Stimulated activated CD4-positive, alpha-beta T cell treated with anti-CD3 and anti-CD28 coated beads, Interleukin-15, amount 100 ng/mL, for 48 hours (primary cell): ENCODE measurements around the gene HSF4.

Experiments used
- DNase-seq, 2 donors: peaks; one replicate each; pipeline ENCODE4 v3.0.0-alpha.2; 2020; ENCODE audit warnings: low read depth in 2 of 2

Gene HSF4

DNA sequence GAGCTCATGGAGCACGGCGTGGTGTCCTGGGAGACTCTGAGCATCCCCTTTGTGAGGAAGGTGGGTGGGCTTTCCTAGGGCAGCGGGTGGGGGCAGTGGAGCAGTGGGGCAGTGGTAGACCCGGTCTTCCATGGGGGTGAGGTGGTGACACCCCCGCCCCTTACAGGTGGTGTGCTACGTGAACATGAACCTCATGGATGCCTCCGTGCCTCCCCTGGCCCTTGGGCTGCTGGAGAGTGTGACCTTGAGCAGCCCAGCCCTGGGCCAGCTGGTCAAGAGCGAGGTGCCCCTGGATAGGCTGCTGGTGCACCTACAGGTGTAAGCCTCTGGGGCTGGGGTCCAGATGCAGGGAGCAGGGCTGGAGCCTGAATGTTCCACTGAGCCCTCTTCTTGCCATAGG lies 35.9 kb downstream of the HSF4 start:
- no peak for DNase-seq

- no peak for DNase-seq
Measured at GRCh38 chr16:67201411-67202345, 37.1 kb downstream of the HSF4 start.

GRCh38 chr16:67202426-67202825 lies 37.9 kb downstream of the HSF4 start:
- DNase-seq, result no peak

GRCh38 chr16:67202956-67203493 lies 38.5 kb downstream of the HSF4 start:
- no peak for DNase-seq

DNA sequence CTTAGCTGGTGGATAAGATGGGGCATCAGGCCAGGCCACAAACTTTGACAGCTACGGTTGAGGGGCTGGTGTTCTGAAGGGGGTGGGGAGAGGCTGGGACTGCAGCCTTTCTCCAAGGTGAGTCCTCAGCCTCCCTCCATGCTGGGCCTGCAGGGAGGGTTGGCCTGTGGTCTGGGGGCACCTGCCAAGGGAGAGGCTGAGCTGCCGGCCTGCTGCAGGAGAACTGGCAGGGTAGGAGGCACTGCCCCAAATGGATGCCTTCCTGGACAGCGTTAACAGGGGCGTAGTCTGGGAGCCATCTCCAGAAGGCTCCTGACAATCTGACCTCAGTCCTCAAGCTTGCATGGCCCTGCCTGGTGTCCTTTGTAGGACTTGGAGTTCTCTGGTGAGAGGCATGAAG lies 39.5 kb downstream of the HSF4 start:
- DNase-seq, result no peak

DNA sequence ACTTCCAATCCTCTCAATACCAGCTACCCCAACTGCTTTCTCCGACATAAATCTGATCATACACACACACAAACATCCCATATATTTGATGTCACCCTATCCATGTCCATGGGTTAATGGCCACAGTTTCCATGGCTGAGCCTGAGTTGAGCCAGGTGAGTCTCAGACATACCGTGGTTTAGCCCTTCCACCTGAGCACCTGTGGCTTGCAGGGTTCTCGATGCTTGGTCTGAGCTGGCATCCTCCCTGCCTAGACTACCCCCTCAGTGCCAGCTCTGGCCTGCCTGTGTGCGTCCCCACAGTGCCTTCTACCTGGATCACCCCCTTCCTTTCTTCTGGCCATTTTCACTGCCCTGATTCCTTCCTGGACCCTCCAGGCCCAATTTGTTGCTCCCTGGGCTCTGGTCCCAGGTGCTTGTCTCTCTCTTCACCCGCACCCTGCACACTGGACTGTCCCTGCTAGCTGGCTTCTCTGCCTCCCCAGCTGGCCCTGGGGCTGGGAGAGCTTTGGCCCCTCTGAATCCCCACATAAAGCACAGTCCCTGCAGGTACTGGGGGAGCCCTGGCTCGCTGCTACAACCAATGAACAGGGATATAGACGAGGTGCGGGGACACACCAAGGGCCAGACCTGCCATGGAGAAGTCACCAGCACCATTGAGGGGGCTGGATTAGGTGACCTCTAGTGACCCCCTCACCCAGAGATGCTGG lies 41.7 kb downstream of the HSF4 start:
- no peak for DNase-seq

DNA sequence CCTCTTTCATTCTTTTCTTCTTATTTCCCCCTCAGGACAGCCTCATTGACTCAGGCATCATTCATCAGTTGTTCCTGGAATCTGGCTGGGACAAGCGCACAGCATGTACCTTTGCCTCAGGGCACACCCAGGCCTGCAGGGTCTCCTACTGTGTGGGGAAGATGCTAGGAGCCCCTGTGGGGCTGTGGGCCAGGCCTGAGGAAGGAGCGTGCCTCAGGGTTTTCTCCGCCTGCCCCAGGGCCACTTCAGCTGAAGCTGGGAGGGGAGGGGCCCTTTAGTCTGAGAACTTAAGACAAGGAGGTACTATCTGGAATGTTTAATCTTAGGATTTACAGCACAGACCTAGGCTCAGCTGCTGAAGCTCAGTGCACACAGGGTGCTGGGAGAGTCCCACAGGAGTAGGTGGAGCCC lies 42.3 kb downstream of the HSF4 start:
- no peak for DNase-seq

DNA sequence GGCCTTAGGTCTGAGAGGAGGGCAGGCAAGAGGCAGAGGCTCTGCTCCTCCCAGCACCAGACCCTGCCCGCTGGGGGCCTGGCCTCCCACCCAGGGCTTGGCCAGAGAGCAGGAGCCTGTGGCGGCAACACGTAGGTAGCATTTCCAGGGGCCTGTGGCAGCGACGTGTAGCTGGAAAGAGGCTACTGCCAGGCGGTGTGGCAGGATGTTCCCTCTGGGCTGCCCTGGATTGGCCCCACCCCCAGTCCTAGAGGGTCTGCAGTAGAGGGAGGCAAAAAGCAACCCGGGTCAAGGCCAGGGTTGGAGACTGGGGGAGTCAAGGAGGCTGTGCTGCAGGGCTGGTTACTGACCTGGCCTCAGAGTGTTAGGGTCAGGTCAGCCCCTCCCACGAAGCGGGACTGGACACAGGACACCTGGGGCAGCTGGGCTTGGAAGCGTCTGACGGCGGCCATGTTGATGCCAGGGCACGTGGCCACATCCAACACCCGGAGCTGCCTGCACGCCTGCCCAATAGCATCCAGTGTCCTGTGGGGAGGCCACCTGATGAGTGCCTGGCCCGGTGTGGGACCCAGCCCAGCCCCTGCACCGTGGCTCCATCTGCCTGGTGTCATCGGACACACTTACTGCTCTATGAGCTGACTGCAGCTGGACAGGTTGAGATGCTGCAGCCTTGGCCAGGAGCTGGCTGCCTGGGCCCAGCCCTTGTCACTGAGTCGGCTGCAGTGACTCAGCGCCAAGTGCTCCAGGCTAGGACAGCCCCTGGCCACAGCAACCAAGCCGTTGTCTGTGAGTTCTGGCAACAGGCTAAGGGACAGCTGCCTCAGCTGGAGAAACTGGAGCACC lies 42.9 kb downstream of the HSF4 start:
- no peak for DNase-seq

GRCh38 chr16:67208154-67208896 lies 43.8 kb downstream of the HSF4 start:
- no peak for DNase-seq

- no peak for DNase-seq
Measured at GRCh38 chr16:67209565-67209964, 45.0 kb downstream of the HSF4 start.

DNA sequence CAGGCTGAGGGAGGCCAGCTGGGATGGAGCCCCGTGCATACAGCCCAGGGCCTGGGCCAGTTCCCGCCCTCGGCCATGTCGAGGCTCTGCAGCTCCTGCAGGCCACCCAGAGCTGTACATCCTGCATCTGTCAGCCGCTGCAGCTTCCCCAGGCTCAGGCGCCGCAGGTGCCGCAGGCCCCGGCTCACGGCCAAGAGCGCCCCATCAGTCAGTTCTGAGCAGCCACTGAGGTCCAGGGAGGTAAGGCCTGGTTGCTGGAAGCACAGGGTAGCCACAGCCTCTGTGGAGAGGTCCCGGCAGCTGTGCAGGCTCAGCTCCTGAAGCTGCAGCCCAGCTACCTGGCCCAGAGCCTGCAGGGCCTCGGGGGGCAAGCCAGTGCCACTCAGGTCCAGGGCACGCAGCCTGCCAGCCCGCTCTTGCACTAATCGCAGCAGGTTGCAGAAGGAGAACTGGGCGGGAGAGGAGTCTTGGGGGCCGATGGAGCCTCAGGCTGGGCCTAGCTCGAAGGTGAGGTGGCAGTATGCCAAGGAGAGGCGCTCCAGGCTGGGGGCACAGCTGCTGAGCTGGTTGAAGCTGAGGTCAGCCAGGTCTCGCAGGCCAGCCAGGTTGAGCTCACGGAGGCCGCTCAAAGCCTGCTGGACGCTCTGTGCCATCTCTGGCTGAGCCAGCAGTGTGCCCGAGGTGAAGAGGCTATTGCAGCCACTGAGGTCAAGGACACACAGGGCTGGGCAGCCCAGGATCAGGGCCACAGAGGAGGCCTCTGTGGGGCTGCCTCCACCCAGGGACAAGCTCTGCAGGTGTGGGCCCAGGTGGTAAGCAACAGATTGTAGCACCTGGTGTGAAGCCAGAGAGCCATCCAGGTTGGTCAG lies 45.8 kb downstream of the HSF4 start:
- no peak for DNase-seq

GRCh38 chr16:67211674-67212073 lies 47.1 kb downstream of the HSF4 start:
- DNase-seq, result no peak

- DNase-seq, result no peak
Measured at GRCh38 chr16:67212766-67213165, 48.2 kb downstream of the HSF4 start.

DNA sequence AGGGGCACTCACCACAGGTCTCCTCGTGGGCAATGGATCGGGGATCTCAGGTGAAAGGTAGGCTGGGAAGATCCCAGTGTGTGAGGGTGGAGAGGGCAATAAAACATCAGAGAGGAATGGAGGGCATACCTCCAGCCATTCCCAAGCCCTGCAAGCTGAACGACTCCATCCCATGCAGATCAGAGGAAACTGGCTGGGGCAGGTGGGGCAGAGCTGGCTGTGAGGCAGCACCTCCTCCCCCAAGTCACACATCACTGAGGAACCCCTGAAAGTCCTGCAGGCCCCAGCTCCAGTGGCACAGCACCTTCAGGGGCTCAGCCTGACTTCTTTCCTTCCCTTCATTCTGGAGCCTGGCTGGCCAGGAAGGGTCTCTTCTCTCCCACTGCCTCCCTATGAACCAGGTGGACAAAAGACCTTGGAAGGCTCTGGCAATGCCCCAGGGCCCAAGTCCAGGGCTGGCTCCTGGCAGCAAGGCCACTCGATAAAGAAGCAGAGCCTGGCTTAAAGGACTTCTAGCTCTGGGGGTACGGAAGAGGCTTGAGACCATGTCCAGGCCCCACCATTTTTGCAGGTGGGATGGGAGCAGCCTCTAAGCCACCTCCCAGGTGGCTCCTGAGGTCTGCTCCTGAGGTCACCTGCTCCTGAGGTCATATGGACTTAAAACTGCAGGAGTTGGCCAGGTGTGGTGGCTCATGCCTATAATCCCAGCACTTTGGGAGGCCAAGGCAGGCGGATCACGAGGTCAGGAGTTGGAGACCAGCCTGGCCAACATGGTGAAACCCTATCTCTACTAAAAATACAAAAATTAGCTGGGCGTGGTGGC lies 48.9 kb downstream of the HSF4 start:
- no peak for DNase-seq

DNA sequence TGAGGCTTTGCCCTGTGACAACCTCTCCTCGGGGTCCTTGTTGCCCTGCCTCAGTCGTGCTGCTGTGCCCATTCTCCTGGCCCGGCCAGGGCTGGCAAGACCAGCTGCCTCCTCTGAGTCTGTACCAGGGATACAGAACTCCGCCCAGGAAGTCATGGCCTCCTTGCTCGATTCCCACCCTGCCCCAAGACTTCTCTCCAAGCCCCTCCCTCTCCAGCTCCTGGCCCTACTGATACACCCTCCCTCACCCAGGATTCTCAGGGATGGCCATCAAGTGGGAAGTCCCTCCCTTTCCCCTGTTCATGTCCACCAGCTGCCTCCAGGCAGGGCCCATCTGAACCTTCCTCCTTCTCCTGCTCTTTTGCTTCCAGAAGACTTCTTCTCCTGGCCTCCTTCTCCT lies 51.2 kb downstream of the HSF4 start:
- no peak for DNase-seq

DNA sequence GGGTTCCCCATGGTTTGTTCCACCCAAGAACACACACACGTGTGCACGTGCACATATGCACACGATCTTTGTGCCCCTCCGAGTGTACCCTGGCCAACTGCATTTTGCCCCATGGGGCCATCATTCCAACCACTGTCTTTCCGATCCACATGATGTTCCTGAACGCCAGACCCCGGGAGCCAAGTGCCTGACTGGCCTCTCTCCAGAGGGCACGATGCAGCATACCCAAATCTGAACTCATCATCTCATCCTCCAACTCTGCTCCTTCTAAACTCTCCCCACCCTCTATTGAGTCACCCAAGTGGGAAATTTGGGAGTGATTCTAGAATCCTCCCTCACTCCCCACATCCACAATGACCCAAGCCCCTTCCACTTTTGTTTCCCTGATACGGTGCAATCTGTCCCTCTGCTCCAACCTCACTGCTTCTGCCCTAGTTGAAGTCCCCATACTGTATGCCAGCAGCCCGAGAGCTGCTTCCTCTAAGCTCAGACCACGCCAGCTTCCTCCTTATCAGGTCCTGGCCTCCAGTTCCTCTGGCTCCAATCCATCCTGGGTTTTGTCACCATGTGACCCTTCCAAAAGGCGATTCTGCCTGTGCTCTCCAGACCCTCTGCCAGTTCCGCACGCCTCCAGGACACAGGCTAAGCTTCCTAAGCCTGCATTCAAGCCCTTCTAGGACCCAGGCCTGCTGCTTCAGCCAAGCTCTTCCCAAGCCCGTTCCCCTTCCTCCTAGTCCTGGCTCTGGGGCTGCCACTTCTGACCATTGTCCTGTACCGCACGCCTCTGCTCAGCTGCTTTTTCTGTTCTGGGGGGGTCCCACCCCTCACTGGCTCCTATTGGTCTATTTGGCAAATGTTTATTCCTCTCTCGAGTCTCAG lies 52.3 kb downstream of the HSF4 start:
- no peak for DNase-seq
